Forelimb muscle (tissue), 1 donor: ENCODE results near the gene IER5. TPM values are rescaled to one million over a fixed set of nuclear protein-coding genes. Genes with fewer than 3 reads are reported as not detected.

ENCODE experiments used
- DNase-seq: peaks from one replicate; pipeline ENCODE4 v3.0.0-alpha.2; 2013; ENCODE audit warnings: low read depth
- polyA plus RNA-seq: library from polyadenylated mRNA; unstranded; fragments of 120-200 nt; gene quantifications from one replicate; pipeline ENCODE4 v1.2.1, GENCODE V29; 2013; ENCODE audit not compliant: insufficient read length

IER5 gene
- polyA plus RNA-seq, 1 donor = 8.9 TPM

DNA sequence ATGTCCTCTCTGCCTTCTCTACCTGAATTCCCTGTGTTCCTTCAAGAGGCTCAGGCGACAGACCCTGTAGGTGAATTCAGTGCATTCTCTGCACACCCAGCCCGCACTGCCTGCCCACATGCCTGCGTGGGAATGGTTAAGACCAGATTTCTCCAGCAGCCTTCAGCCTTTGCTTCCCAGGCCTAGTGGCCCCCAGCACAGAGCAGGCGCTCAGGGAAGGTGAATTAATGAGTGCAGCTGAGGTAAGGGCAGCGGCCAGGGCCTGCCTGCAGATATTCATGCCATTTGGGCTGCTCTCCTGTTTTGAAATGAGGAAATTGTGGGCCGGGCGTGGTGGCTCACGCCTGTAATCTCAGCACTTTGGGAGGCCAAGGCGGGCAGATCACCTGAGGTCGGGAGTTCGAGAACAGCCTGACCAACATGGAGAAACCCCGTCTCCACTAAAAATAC, 45.5 kb downstream of the IER5 start:
- no peak for DNase-seq

DNA sequence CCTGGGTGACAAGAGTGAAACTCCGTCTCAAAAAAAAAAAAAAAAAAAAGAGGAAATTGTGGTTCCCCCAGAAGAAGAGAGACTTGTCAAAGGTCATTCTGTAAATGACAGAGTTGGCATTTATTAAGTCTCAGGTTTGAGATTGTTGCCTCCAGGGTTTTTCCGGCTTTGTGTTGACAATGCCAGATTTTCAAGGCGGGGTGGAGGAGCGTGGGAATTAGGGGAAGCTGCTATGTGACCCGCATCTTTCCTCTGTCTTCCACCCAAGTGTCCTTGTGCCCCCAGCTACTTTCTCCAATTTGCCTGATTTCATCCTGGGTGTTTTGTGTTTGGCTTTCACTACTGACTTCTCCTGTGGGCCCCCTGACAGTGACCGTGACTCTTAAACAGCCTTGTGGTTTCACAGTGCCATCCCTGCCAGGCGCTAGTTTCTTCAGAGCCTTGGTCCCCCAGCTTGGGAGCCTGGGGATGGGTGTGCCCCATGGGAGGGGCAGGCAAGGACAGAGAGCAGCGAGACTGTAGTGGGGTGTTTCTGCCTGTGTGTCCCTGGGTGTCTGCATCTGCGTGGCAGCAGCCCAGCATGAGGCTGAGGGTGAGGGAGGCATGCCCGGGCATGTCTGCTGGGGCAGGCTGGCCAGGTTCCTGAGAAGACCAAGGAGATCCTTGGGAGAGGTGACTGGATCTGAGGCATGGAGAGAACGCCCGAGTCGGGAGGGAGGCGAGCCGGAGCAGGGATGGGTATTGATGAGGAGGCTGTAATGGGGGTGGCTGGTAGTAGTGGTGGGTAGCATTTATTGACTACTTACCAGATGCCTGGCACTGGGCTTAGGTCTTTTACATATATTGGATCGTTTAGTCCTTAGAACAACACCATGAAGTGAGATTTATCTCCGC, 46.3 kb downstream of the IER5 start:
- DNase-seq = no peak

DNA sequence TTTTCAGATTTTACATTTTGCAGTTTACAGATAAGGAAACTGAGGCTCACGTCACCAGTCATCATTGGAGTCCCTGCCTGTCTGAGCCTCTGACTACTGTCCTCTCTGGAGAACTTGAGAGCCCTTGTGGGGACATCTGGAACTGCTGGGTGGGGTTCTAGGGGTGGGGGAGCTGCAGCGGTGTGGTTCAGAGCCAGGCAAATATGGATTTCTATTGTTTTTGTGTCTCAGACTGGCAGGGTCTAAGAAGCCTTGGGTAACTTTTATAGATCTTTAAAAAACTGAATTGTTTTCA, 46.9 kb downstream of the IER5 start:
- DNase-seq = no peak

DNA sequence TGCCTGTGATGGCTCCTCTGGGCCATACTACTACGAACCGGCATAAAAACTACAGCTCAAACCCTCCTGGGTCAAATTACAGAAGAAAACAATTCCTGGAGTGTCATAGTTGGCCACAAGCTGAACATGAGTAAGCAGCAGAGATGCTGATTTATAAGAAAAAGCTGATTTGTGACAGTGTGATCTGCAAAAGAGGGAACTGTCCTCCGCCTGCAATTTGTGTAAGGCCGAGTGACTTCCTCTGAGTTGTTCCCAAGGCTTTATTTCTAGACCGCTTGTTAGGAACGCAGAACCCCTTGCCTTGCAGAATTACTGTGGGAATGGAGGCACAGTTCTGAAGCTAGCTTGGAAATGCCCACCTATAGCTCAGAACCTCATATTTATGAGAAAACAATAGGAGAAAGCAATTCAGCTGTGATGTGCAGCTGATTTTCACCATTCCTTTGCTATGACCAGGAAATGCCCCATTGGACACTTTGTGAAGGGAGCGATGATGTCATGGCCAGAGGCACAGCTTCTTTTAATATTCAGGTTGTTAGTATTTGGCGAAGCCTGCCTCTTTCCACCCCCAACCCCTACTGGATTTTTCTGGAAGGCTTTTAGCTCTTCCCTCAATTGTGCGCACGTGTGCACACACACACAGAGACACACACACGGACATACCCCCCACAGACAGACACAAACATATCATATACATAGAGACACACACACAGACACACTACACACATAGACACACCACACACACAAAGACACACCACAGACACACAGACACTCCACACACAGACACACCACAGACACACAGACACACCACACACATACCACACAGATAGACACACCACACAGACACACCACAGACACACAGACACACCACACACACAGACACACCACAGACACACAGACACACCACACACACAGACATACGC, 47.6 kb downstream of the IER5 start:
- no peak for DNase-seq

DNA sequence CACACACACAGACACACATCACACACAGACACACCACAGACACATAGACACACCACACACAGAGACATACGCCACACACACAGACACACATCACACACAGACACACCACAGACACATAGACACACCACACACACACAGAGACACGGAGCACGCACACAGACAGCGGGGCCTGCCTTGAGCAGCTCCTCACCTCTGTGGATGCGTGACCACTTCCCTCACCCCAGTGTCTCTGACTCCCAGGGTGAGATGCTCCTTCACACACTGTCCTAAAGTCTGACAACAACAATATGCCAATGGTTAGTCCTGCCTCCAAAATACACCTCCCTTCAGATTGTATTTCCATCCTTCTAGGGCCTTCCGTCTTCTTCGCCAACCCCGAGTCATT, 48.2 kb downstream of the IER5 start:
- no peak for DNase-seq

DNA sequence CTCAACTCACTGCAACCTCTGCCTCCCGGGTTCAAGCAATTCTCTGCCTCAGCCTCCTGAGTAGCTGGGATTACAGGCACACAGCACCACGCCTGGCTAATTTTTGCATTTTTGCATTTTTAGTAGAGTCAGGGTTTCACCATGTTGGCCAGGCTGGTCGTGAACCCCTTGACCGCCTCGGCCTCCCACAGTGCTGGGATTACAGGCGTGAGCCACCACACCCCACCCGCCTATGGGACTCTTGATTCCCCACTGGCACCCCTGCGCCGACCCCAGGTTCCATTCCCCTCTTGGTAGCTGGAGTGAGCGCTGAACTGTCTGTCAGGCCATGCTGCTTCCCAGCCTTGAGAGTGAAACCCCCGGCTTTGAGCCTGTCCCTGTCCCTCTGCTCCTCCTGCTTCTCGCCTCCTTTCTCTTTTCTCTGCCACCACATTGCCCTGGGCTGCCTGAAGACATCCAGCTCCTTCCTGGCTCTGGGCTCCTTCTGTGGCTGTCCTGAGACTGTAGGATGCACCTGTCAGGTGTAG, 48.8 kb downstream of the IER5 start:
- DNase-seq = no peak

DNA sequence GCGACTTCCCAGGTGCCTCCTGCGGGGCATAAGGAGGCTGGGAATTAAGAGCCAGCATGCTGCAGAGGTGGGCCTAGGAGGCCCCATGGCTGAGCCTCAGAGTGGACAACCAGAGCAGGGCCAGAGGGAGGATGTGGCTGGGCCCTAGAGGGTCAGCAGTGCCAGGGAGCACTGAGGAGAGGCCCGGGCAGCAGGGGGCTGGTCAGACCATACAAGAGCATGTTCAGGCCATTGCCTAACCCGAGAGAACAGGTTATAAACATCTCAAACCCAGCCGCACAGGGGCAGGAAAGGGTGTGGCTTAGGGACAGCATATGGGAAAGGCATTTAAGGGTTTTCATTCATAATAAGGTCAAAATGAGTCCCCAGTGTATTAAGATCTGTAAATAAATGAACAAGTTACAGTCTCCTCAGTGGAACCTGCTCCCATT, 51.1 kb downstream of the IER5 start:
- no peak for DNase-seq

DNA sequence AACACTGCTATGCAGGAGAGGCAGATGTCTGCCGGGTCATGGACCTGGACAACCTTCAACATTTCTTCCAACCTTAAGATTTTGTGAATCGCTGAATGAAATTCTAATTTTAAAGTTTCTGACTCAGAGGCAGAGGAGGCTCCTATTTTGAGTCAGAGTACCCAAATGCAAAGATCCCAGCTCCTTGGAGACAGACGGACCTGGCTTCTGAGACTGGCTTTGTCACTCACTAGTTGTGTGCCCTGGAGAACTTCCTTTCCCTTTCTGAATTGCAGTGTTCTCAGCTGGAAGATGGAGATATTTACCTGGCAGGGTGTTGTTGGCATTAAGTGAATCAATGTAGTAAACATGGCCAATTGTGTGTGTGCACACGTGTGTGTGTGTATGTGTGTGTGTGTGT, 51.9 kb downstream of the IER5 start:
- no peak for DNase-seq

DNA sequence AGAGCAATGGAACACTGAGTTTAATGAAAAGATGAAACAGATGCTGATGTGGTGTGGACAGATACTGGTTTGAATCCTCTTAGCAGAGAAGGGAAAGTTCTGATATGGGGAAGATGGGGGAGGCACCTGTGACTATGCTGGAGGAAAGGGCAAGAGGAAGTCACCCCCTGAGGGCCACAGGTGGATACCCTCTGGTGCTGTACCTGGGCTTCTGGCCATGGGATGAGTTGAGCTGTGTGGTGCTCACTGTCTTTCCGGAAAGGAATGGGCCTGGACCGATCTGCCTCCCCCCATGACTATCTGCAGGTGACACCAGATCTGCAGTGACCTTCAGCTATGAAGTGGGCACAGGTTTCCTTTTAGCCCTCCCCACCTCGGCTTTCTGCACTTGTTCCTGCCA, 52.4 kb downstream of the IER5 start:
- no peak for DNase-seq

DNA sequence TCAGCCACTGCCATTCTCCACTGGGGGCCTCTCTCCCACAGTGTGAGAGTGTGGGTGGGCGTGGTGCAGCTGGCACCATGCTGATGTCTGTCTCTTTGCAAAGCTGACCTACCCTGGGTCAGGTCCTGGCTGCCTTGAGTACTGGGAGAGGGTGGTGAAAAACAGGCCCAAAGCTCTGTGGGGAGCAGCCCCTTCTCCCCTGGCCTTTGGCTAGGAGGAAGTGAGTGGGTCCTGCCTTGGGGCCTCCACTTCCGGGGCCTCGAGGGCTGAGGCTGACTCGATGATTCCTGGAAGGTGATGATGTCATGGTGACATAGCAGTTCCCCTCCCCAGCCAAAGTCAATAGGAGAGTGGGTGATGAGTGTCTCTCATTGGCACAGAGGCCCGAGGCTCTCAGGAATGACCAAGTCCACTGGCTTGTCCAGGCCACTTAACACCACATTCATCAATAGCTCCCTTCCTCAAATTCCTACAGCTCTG, 53.0 kb downstream of the IER5 start:
- DNase-seq = no peak

Other genes with a start within 250 kb of the IER5 start
- 12.3 TPM for gene KIAA1614, start 175.8 kb upstream of the IER5 start, polyA plus RNA-seq
- 17.3 TPM for gene STX6, start 65.8 kb upstream of the IER5 start, polyA plus RNA-seq
- gene MR1, start 54.7 kb upstream of the IER5 start, polyA plus RNA-seq = 4.1 TPM